Measurements from ENCODE around the gene KRT8.
"Not testable (repeated sequence)": the region's sequence is repeated elsewhere in the genome, so short reads cannot be mapped to it uniquely, and the experiment has no call there.

Gene KRT8

GRCh38 chr12:52901715-52902541, 2.9 kb downstream of the KRT8 start:
- no peak for DNase-seq

DNA sequence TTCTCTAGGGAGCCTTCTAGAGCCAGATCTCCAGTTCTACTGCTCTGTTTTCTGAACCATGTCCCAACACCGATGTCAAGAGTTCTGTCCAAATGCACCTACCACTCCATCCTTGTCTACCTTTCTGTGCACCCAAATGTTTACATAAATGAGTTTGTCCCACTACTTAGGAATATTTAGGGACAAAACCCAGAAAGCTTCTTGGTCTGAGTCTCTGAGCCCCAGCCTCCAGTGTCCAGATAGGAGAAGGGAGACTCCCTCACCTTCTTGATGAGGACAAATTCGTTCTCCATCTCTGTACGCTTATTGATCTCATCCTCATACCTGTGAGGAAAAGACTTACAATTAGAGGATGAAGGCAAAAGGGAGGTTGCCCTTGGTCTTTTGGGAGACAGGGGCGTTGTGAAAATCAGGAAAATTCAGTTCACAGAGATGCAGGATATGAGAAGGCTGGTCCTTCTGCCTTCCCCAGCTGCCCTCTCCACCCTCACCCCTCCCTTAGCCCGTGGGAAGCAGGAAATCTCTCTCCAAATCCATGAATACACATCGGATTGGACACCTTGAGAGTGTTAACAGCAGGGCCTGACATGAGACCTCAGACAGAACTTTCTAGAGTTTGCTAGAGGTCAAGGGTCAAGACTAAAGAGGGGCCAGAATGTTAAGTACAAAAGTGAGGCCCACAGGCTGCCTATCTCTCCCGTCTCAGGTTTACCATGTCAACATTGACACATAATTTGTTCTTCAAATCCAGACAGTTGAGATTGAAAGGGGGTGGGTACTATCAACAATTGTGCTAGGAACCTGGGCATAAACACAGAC, 3.8 kb downstream of the KRT8 start:
- no peak for DNase-seq

DNA sequence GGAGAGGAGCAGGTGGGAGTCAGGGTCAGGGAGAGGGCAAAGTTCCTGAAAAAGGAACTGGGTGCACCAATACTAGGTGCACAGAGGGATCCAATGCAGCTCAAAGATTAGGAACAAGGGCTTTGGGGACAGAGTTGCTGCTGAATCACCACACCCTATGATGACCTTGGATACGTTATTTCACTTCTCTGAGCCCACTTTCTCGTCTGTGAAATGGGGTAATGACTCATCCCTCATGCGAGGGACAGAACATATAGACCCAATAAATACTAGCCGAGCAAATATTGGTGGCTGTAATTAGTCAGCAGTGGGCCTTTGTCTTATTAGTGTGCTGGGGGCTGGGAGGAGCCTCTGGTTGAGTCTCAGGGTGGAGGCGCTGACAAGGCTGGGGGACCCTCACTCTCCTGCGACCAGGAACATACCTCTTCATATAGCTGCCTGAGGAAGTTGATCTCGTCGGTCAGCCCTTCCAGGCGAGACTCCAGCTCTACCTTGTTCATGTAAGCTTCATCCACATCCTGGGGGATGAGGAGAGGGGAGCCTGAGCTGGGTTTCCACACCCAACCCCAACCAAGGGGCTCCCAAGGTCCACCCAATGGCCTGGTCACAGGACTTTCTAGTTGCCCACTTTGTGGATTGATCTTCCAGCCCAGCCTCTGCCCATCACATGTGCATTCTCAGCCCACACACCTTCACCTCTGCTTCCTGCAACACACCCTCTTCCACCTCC, 4.5 kb downstream of the KRT8 start:
- no peak for DNase-seq

- DNase-seq = no peak
Measured at GRCh38 chr12:52899338-52900035, 5.4 kb downstream of the KRT8 start.

DNA sequence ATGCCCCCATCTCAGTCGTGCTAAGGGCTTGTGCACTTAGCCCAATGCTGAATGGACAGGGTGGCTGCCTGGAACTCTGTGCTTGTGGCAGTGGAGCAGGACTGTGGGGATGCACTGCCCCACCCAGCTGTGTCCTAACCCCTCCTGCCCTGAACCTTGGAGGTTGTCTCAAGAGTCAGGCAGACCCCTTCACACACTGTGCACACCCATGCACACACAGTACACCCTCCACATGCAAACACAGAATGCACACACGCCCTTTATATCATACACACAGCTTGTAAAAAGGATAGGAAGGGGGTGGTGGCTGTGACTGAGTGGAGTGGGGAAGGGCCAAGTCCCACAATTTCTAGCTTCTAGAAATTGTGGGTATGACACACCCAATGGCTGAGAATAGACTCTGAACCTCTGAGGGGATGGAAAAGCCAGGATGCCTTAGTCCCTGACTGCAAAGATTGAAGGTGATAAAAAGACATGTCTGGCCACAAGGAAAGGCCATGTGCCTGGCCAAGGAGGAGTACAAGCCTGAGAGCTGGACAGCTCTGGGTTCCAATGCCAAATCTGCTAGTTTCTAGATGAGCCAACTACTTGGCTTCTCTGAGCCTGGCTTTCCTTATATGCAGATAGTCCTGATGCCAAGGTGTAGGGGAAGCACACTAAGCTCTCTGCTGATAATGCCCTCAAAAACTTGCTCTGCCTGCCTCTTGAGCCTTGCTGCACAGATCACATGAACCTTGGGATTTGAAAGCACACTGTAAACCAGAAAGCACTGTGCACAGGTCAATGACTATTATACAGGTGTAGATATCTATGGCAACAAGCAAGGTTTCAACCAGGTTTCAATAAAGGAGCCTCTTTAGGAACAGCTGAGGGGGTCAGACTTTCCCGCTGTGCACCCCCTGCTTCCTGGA, 8.4 kb downstream of the KRT8 start:
- no peak for DNase-seq

DNA sequence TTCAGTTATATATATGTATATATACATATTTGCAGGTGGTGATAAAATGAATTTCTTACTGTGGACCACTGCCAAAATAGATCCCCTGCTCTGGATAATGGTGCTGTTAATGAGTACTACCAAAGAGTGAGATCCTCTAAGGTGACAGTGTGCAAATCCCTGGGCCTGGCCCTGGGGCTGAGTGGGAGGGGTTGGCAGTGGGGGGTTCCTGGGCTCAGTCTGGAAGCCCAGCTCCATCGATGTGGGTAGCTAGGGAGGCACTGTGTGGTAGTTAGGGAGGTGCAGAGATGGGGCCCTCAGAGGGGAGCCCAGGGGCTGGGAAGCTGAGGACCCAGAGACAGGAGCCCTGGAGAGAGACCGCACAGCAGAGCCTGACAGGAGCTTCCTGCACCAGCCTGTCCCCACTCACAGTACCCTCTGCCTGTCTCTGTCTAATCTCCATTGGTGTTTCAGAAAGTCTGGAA, 9.1 kb downstream of the KRT8 start:
- DNase-seq = no peak

DNA sequence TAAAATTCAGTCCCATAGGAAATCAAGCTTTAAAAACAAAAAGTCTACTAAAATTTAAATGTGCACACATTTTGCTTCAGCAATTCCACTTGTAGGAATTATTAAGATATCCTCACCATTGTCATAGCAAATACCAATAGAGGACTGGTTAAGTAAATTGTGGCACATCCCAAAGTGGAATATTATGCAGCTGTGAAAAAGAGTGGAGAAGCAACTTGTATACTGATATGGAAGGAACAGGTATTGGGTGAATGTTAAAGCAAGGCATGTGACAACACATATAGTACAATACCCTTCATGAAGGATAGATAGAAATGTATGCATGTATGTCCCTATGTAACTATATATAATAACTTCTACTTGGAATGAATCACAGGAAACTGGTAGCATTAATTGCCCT, 11.9 kb downstream of the KRT8 start:
- DNase-seq = no peak

DNA sequence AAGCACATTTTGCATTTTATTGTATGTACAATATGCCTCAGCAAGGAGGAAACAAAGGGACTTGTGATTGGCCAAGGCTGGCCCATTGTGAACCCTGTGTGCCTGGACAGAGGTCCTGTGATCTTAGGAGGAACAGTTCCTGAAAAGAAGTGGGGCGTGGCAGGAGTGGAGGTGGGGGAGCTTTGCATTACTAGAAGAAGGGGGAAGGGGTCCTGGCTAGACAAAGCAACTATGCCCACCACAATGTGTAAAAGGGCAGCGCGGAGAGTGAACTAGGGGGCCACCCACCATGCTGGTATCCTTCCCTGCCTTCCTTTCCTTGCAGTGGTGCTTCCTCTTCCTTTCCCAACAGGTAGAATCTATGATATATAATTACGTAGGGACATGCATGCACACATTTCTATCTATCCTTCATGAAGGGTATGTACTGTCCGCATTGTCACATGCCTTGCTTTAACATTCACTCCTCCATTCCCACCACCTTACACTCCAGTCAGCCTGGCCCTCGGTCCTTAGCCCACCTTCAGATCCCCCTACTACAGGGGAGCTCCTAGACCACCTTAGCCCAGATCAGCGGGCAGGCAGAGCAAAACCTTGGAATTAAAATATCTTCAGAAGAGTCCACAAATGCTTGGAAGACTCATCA, 12.5 kb downstream of the KRT8 start:
- no peak for DNase-seq

- DNase-seq = no peak
Measured at GRCh38 chr12:52891044-52891443, 13.8 kb downstream of the KRT8 start.

DNA sequence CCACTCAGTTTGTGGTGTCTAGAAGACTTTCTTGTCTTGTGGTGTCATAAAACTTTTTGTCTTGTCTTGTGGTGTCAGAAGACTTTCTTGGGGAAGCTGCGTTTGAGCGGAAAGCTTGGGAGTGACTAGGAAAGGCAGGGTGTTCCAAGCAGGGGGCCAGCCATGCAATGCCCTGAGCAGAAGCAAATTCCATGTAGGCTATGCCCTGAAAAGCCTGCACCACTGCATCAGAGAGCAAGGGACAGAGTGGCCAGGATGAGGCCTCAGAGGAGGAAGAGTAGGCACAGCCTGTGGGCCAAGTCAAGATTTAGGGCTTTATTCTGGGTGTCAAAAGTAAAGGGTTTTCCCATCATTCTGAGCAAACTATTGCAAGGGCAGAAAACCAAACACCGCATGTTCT, 14.5 kb downstream of the KRT8 start:
- DNase-seq = no peak

DNA sequence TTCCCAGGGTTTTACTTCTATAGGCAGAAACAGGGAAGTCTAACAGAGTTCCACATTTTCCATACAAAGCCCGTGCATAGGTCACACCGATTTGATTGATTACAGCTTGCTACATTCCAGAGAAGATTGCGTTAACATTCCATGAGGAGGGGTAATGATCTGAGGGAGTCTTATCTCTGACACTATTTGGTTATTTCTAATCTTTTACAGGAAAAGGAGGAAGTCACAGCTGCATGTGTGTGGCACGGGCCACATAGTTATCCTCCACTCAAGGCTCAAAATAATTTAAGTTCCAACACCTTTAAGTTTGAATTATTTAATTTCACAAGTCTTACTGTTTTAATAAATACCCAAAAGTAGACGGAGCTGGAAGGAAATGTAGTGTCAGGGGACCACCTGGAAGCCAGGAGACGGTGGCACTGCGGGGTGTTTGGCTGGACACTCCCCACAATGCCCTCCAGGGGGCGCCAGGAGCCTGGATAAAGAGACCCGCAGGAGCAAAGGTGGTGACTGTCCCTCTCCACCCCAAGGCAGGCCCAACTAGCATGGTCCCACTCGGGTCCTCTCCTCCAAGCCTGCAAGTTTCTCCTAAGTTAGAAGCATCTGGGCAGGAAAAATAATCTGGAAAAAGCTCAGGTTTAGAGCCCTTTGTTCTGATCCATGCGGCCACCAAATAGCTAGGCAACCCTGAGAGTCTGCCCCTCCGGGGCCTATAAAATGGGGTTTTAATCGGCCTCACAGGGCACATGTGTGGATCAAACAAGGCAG, 20.2 kb downstream of the KRT8 start:
- DNase-seq = peak; percentile 80

DNA sequence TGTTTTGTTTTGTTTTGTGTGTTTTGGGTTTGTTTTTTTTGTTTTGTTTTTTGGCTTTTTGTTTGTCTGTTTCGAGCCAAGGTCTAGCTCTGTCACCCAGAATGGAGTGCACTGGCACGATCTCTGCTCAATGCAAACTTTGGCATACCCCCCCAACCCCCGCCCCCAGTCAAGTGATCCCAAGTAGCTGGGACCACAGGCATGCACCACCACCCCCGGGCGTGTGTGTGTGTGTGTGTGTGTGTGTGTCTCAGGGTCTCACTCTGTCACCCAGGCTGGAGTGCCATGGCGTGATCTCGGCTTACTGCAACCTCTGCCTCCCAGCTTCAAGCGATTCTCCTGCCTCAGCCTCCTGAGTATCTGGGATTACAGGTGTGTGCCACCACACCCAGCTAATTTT, 24.4 kb downstream of the KRT8 start:
- not testable (repeated sequence) for DNase-seq

DNA sequence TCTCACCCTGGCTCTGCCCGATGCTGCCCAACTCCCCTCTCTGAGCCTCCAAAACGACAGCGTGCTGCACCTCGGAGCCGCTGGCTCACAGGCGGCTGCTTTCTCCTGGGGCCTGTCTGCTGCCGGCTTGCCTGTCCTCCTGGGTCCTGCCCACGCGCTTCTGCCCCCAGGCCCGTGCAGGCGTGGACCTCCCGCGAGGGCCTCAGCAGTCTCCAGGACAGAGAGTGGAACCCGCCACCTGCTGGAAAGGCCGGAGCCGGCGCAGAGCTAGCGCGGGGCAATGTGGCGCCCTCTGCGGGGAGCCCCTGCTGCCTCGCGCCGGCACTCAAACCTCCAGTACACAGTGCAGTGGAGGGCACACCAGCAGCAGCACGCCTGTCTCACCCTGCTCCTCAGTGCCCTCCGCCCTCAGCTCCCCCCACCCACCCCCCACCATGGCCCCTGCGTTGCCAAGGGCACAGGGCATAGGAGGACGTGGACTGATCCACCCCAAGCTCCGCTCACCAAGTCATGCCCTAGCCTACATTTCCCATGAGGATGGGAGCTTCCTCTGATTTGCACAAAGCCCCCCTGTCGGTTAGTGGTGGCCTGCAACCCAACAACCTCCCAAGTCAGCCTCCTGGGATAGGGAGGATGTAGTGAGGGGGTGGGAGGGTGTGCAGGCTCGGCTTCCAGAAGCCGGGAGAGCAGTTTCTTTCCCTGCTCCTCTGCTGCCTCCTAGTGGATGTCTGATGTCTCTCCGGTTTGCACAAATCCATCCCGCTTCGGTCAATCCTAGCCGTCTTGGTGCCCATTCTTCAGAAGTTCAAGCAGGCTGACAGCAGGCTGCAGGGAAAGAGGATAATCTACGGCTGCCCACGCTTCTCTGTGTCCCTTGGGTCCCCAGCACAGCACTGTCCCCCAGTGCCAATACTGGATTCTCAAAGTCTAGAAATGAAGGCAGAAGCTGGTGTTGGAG, 25.2 kb downstream of the KRT8 start:
- DNase-seq = peak; percentile 74

GRCh38 chr12:52878507-52879393, 26.1 kb downstream of the KRT8 start:
- no peak for DNase-seq

DNA sequence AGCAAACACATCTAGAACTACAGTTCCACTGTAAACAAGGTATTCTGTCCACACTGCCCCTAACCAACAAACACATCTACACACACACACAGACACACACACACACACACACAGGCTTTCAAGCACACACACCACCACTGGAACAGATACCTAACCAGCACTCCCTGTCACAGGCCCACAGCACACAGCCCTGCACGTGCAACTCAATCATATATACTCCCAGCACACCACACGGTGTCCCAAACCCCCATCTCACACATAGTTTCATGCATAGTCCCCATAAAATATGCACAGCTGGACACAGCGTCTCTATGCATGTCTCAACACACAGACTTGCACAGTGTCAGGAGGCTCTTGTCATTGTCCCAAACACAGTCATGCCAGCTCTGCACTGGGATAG, 27.6 kb downstream of the KRT8 start:
- no peak for DNase-seq

DNA sequence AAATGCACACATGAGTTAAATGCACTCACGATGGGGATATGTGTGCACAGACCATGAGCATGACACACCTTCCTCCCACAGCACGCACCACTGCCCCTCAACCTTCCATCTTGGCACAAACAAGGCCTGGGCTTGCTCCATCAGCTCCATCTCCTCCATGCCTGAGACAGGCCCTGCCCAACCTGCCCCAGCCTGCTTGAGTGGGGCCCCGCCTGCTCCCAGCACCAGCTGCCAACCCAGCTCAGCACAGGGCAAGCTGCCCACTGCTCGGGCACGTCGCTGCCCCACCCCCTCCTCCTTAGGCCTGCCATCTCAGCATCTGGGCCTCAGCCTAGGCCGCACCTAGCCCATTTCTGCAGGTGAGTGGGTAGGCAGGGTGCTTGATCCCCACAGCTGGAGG, 28.5 kb downstream of the KRT8 start:
- no peak for DNase-seq

- DNase-seq = no peak
Measured at GRCh38 chr12:52874573-52875435, 30.1 kb downstream of the KRT8 start.

Measured in activated CD4-positive, alpha-beta T cell treated with anti-CD3 and anti-CD28 coated beads, Interleukin-2, amount 50 U/mL, for 1 hour (primary cell).